Astrocyte of the hippocampus (primary cell): ENCODE data around the gene PLCE1.
"Not testable (repeated sequence)": the region's sequence is repeated elsewhere in the genome, so short reads cannot be mapped to it uniquely, and the experiment has no call there.

Experiments
- DNase-seq: peaks from one replicate; pipeline ENCODE4 v3.0.0; 2011; ENCODE audit warnings: low read depth, low spot score

The PLCE1 gene

GRCh38 chr10:93993782-93994437, at the start of gene PLCE1:
TSS of gene PLCE1 (plus strand) at chr10:93993931. CDS start at chr10:94031047, 37,116 bp downstream.
- peak; percentile 85 for DNase-seq

GRCh38 chr10:93945819-93946218, 47.9 kb upstream of the PLCE1 start:
- DNase-seq = peak; percentile 4

- peak; percentile 89 for DNase-seq
Measured at GRCh38 chr10:93947055-93947454, 46.7 kb upstream of the PLCE1 start.

- DNase-seq = no peak
Measured at GRCh38 chr10:93947524-93947923, 46.2 kb upstream of the PLCE1 start.

- no peak for DNase-seq
Measured at GRCh38 chr10:93951905-93952304, 41.8 kb upstream of the PLCE1 start.

GRCh38 chr10:93954299-93954698, 39.4 kb upstream of the PLCE1 start:
- no peak for DNase-seq

GRCh38 chr10:93954726-93955363, 38.9 kb upstream of the PLCE1 start:
- DNase-seq = peak; percentile 13

- no peak for DNase-seq
Measured at GRCh38 chr10:93958834-93959233, 34.9 kb upstream of the PLCE1 start.

- DNase-seq = not testable (repeated sequence)
Measured at GRCh38 chr10:93960988-93961387, 32.7 kb upstream of the PLCE1 start.

- no peak for DNase-seq
Measured at GRCh38 chr10:93962973-93963372, 30.8 kb upstream of the PLCE1 start.

- DNase-seq = no peak
Measured at GRCh38 chr10:93963434-93963833, 30.3 kb upstream of the PLCE1 start.

- no peak for DNase-seq
Measured at GRCh38 chr10:93965911-93966310, 27.8 kb upstream of the PLCE1 start.

- no peak for DNase-seq
Measured at GRCh38 chr10:93967756-93968155, 26.0 kb upstream of the PLCE1 start.

GRCh38 chr10:93968540-93968945, 25.2 kb upstream of the PLCE1 start:
- no peak for DNase-seq

- DNase-seq = not testable (repeated sequence)
Measured at GRCh38 chr10:93970433-93971010, 23.2 kb upstream of the PLCE1 start.

GRCh38 chr10:93973748-93974445, 19.8 kb upstream of the PLCE1 start:
- no peak for DNase-seq

GRCh38 chr10:93977442-93977841, 16.3 kb upstream of the PLCE1 start:
- DNase-seq = no peak

- no peak for DNase-seq
Measured at GRCh38 chr10:93980486-93980885, 13.2 kb upstream of the PLCE1 start.

- DNase-seq = peak; percentile 53
Measured at GRCh38 chr10:93991114-93991513, 2.6 kb upstream of the PLCE1 start.

GRCh38 chr10:93991596-93992284, 2.0 kb upstream of the PLCE1 start:
- peak; percentile 92 for DNase-seq

GRCh38 chr10:93992400-93993030, 1.2 kb upstream of the PLCE1 start:
- DNase-seq = peak; percentile 49
